Left lung (tissue), 10 donors: ENCODE results near the gene ZNF100. TPM values are rescaled to one million over a fixed set of nuclear protein-coding genes. Genes with fewer than 3 reads are reported as not detected.
"Not testable (repeated sequence)": the region's sequence is repeated elsewhere in the genome, so short reads cannot be mapped to it uniquely, and the experiment has no call there.

Experiments used
- ATAC-seq: fragments of 200-7000 bp; cut with Tn5 transposase; one replicate; pipeline ENCODE4 v1.9.1; 2020; ENCODE audit warnings: moderate library complexity
- DNase-seq, 4 donors: peaks; one replicate each; pipeline ENCODE4 v3.0.0-alpha.2; 2013 to 2020
- H3K27ac ChIP-seq, 2 donors: fragments of 200-600 bp; sonication (generic) in 1 of 2; one replicate each; pipeline versions ENCODE4 v1.5.0 to v1.8.0; 2020 to 2021
- H3K27me3 ChIP-seq, 2 donors: fragments of 200-600 bp; sonication (generic) in 1 of 2; one replicate each; pipeline versions ENCODE4 v1.5.0 to v1.8.0; 2020 to 2021
- H3K36me3 ChIP-seq, 2 donors: fragments of 200-600 bp; sonication (generic) in 1 of 2; one replicate each; pipeline versions ENCODE4 v1.5.0 to v1.8.0; 2020 to 2021
- H3K4me1 ChIP-seq, 2 donors: fragments of 200-600 bp; one replicate each; pipeline ENCODE4 v1.8.0; 2021
- H3K4me3 ChIP-seq, 2 donors: fragments of 200-600 bp; sonication (generic) in 1 of 2; one replicate each; pipeline versions ENCODE4 v1.5.0 to v1.8.0; 2020 to 2021; ENCODE audit warnings: mild to moderate bottlenecking in 1 of 2
- H3K9me3 ChIP-seq, 2 donors: fragments of 200-600 bp; sonication (generic) in 1 of 2; one replicate each; pipeline versions ENCODE4 v1.5.0 to v1.8.0; 2020 to 2021
- intact Hi-C, 2 donors: fragments of 100-400 bp; cut with DNase I; formaldehyde crosslinking; loops; one replicate each; pipeline versions ENCODE4 v1.11.2 to v1.14.2; 2022
- polyA plus RNA-seq, 6 donors: library from polyadenylated mRNA; unstranded; fragments of 120-200 nt; gene quantifications; one replicate each; pipeline ENCODE4 v1.2.1, GENCODE V29; 2013; ENCODE audit not compliant: insufficient read length in 6 of 6
- total RNA-seq, 2 donors: library from RNA; stranded (reverse); fragmentation: NEBNext Ultra II Directional; extraction: Animal tissue kit (Norgen Biotek cat#: 25700); gene quantifications; one replicate each; pipeline ENCODE4 v1.2.1, GENCODE V29; 2021
- TF ChIP-seq, protein P1 (sequence below), 2 donors: fragments of 200-600 bp; sonication (generic) in 1 of 2; IDR thresholded peaks; one replicate each; pipeline versions ENCODE4 v1.5.0 to v1.8.0; 2021; ENCODE audit warnings: antibody characterized with exemption in 2 of 2
- donor health status: DM: no; HTN: yes; CAD: no.
- donor health status: DM: no; HTN: no; CAD: no.

ZNF100 gene
- total and polyA plus RNA-seq, 8 donors = 8.5 to 22.0 (median 14.7) TPM

DNA sequence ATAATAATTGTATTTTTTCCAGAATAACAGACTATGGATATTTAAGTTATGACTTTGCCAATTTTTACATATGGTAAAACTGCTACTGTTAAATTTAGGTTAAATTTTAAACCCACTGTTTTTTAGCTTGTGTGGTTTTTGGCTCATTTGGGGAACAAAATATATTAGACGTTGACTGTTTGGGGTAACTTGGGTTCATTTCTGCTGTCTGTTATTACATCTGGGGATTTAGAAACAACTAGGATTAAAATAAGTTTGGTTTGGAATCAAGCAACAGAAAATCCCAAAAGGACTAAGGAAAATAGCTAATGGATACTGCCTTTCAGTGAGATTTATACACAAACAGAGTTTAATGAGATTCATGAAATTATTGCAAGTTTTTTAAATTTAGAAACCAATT is 92.9 kb downstream of the ZNF100 start:
- Histone ChIP-seq H3K9me3 (no peaks in the 10 kb centered on the region), H3K36me3 (no peaks in the 10 kb centered on the region), H3K27me3 (peaks cover 0 to 16% of the 10 kb centered on the region in 2 donors), H3K4me1 (no peaks in the 10 kb centered on the region), H3K27ac (no peak overlapping the region), H3K4me3 (no peak overlapping the region)
- intact Hi-C loops = no loop called here
- TF ChIP-seq, protein P1, sequence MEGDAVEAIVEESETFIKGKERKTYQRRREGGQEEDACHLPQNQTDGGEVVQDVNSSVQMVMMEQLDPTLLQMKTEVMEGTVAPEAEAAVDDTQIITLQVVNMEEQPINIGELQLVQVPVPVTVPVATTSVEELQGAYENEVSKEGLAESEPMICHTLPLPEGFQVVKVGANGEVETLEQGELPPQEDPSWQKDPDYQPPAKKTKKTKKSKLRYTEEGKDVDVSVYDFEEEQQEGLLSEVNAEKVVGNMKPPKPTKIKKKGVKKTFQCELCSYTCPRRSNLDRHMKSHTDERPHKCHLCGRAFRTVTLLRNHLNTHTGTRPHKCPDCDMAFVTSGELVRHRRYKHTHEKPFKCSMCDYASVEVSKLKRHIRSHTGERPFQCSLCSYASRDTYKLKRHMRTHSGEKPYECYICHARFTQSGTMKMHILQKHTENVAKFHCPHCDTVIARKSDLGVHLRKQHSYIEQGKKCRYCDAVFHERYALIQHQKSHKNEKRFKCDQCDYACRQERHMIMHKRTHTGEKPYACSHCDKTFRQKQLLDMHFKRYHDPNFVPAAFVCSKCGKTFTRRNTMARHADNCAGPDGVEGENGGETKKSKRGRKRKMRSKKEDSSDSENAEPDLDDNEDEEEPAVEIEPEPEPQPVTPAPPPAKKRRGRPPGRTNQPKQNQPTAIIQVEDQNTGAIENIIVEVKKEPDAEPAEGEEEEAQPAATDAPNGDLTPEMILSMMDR (IDR thresholded peaks at IDR 0.05) = no peak
- ATAC-seq (no peak), DNase-seq (no peak)

DNA sequence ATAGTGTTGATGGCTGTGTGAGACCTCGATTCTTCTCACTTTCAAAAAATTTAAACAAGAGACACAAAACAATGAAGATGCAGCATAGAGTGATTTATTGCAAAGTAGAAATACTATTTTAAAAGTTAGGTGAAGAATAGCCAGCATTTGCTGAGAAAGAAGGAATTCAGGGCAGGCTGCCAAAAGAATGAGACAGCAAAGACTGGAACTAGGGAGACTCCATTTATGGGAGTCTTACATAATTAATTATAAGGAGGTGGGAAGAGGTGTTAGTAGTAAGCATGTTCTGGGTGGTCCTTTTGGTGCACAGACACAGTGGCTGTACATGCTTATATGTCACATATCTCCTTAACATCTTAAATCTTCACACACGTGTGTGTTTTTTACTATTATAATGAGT is 93.9 kb downstream of the ZNF100 start:
- ATAC-seq, H3K27ac ChIP-seq, DNase-seq: not testable (repeated sequence)

More for the DNA sequence above, 93.9 kb downstream of the ZNF100 start:
- H3K36me3 ChIP-seq, H3K4me3 ChIP-seq, H3K9me3 ChIP-seq, intact Hi-C loops, H3K4me1 ChIP-seq: not testable (repeated sequence)
- H3K27me3 ChIP-seq = peaks cover 0 to 12% of the 10 kb centered on the region in 2 donors

Other genes with a start within 250 kb of the ZNF100 start
- gene ZNF43, start 68.6 kb upstream of the ZNF100 start, total RNA-seq = 10 to 100 TPM; 15.8 to 20.3 TPM
- gene ZNF43, start 68.6 kb upstream of the ZNF100 start, polyA plus RNA-seq = 10 to 100 TPM; 32.6 to 40.2 (median 35.6) TPM
- gene ZNF208, start 243.4 kb upstream of the ZNF100 start, total RNA-seq = 1 to 10 TPM in 1 of 2 donors, under 1 TPM in 1; 0.85 to 3.0 TPM
- gene ZNF208, start 243.4 kb upstream of the ZNF100 start, polyA plus RNA-seq = 1 to 10 TPM in 5 of 6 donors, under 1 TPM in 1; 0.89 to 3.0 (median 2.0) TPM